B cell (primary cell): ENCODE results near the gene CARS2. TPM values are rescaled to one million over a fixed set of nuclear protein-coding genes. Genes with fewer than 3 reads are reported as not detected.

Experiments used
- ATAC-seq: fragments of 200-7000 bp; cut with Tn5 transposase; one replicate; pipeline ENCODE4 v1.10.0; 2021; ENCODE audit warnings: low read depth, mild to moderate bottlenecking, moderate number of reproducible peaks, moderate library complexity
- CTCF ChIA-PET: fragments of 350-600 bp; sonication (Branson Sonifier 250); formaldehyde crosslinking; loops from one replicate; lab custom pipeline; 2021; ENCODE audit warnings: antibody characterized with exemption, inconsistent platforms; lab: Charles Lee
- POLR2A ChIA-PET: fragments of 350-600 bp; sonication (Branson Sonifier 250); formaldehyde crosslinking; loops from one replicate; lab custom pipeline; 2021; ENCODE audit warnings: antibody characterized with exemption; lab: Charles Lee
- DNase-seq: peaks from one replicate; pipeline ENCODE4 v3.0.0; 2013
- H2AFZ ChIP-seq: 2 replicates; pipeline ENCODE4 v1.6.1; 2012; ENCODE audit warnings: mild to moderate bottlenecking, low read depth, low read length; ENCODE audit not compliant: insufficient read depth, poor library complexity, severe bottlenecking
- H3K27ac ChIP-seq, 2 donors: 1 replicate in 1 of 2; 2 replicates in 1 of 2; pipeline ENCODE4 v1.5.1; 2012 to 2013; ENCODE audit warnings: low read length in 2 of 2, mild to moderate bottlenecking in 2 of 2, moderate library complexity in 1 of 2
- H3K27me3 ChIP-seq, 4 experiments: fragments of 200-600 bp in 1 of 4; sonication (generic) in 1 of 4; replicated peaks in 1 of 4; 1 replicate in 2 of 4; 2 replicates in 2 of 4; pipeline versions ENCODE4 v1.6.1 to v1.7.0; 2013 to 2016; ENCODE audit warnings: low read length in 3 of 4, mild to moderate bottlenecking in 2 of 4, mixed read lengths in 1 of 4, moderate library complexity in 1 of 4; ENCODE audit not compliant: insufficient read depth in 4 of 4, control insufficient read depth in 3 of 4; ENCODE audit errors: control extremely low read depth in 1 of 4
- H3K36me3 ChIP-seq, 2 experiments: replicated peaks in 1 of 2; 1 replicate in 1 of 2; 2 replicates in 1 of 2; pipeline versions ENCODE4 v1.6.1 to v1.7.1; 2013; ENCODE audit warnings: low read length in 1 of 2; ENCODE audit not compliant: insufficient read depth in 2 of 2, control insufficient read depth in 1 of 2; ENCODE audit errors: control extremely low read depth in 1 of 2, extremely low read depth in 1 of 2
- H3K4me1 ChIP-seq, 2 donors: fragments of 200-600 bp in 1 of 2; sonication (generic) in 1 of 2; 1 replicate in 1 of 2; 2 replicates in 1 of 2; pipeline versions ENCODE4 v1.5.1 to v1.6.1; 2013 to 2017; ENCODE audit warnings: low read length in 2 of 2; ENCODE audit not compliant: control insufficient read depth in 2 of 2, insufficient read depth in 2 of 2
- H3K4me2 ChIP-seq: replicated peaks from 2 replicates; pipeline ENCODE3; 2012; ENCODE audit warnings: mild to moderate bottlenecking, low read depth, low read length; ENCODE audit not compliant: poor library complexity, severe bottlenecking
- H3K4me3 ChIP-seq, 5 experiments: fragments of 200-600 bp in 1 of 5; sonication (generic) in 1 of 5; 1 replicate in 3 of 5; 2 replicates in 2 of 5; pipeline versions ENCODE4 v1.5.1 to v1.7.0; 2011 to 2016; ENCODE audit warnings: low read length in 4 of 5, mild to moderate bottlenecking in 4 of 5, low read depth in 2 of 5, control low read depth in 1 of 5, moderate library complexity in 1 of 5; ENCODE audit not compliant: insufficient read depth in 1 of 5; ENCODE audit errors: control extremely low read depth in 1 of 5, extremely low read depth in 1 of 5
- H3K79me2 ChIP-seq: fragments of 200-600 bp; sonication (generic); one replicate; pipeline ENCODE4 v1.6.0; 2016; ENCODE audit warnings: low read length; ENCODE audit not compliant: control insufficient read depth, insufficient read depth
- H3K9ac ChIP-seq: fragments of 200-600 bp; sonication (generic); 2 replicates; pipeline ENCODE4 v1.6.1; 2017; ENCODE audit warnings: mild to moderate bottlenecking, low read length, moderate library complexity
- H3K9me3 ChIP-seq, 3 donors: one replicate each; pipeline versions ENCODE4 v1.6.1 to v1.7.1; 2013; ENCODE audit warnings: low read length in 2 of 3; ENCODE audit not compliant: control insufficient read depth in 2 of 3, insufficient read depth in 1 of 3; ENCODE audit errors: control extremely low read depth in 1 of 3
- H4K20me1 ChIP-seq: 2 replicates; pipeline ENCODE4 v1.6.0; 2012; ENCODE audit warnings: mild to moderate bottlenecking, low read length; ENCODE audit not compliant: insufficient read depth, control insufficient read depth, poor library complexity, severe bottlenecking
- H3K27ac Mint-ChIP-seq: one replicate; pipeline ENCODE4 v1.8.0; 2021; ENCODE audit warnings: mixed read lengths
- H3K27me3 Mint-ChIP-seq: one replicate; pipeline ENCODE4 v1.8.0; 2021; ENCODE audit warnings: mixed read lengths
- H3K4me1 Mint-ChIP-seq: one replicate; pipeline ENCODE4 v1.8.0; 2021; ENCODE audit warnings: mixed read lengths
- H3K4me3 Mint-ChIP-seq: one replicate; pipeline ENCODE4 v1.8.0; 2021; ENCODE audit warnings: mixed read lengths
- H3K9me3 Mint-ChIP-seq: one replicate; pipeline ENCODE4 v1.8.0; 2022; ENCODE audit warnings: mixed read lengths; ENCODE audit not compliant: insufficient read depth
- EZH2 ChIP-seq: IDR thresholded peaks from 2 replicates; pipeline ENCODE4 v1.6.1; 2012; ENCODE audit warnings: borderline replicate concordance, low read depth, mild to moderate bottlenecking, moderate library complexity, low read length; ENCODE audit not compliant: insufficient read depth, poor library complexity, severe bottlenecking
- WGBS: methylation state at CpG from one replicate; pipeline ENCODE4 v1.1.5; 2013; ENCODE audit warnings: missing lambda C conversion rate; ENCODE audit not compliant: insufficient coverage; 5-methylcytosine and 5-hydroxymethylcytosine counted together
- intact Hi-C: fragments of 100-400 bp; cut with micrococcal nuclease; formaldehyde crosslinking; loops from one replicate; pipeline ENCODE4 v1.10.0; 2022
- polyA plus RNA-seq: library from polyadenylated mRNA; depleted of rRNA; stranded (reverse); fragments of >200 nt; gene quantifications from 2 replicates; pipeline ENCODE4 v1.2.3, GENCODE V29; 2012
- total RNA-seq, 2 donors: library from RNA; stranded (reverse); fragments of 120-200 nt in 1 of 2; gene quantifications; 1 replicate in 1 of 2; 2 replicates in 1 of 2; pipeline versions ENCODE4 v1.2.3 to v1.2.4, GENCODE V29; 2013 to 2022
- TF ChIP-seq, protein P1 (sequence below): fragments of 200-600 bp; IDR thresholded peaks from one replicate; pipeline ENCODE4 v1.8.0; 2022; ENCODE audit warnings: antibody characterized with exemption, mild to moderate bottlenecking

CARS2 gene
- total and polyA plus RNA-seq, 2 donors (not counting 1 experiment from before 2014, with no cell fraction given) = 154 to 188 TPM

DNA sequence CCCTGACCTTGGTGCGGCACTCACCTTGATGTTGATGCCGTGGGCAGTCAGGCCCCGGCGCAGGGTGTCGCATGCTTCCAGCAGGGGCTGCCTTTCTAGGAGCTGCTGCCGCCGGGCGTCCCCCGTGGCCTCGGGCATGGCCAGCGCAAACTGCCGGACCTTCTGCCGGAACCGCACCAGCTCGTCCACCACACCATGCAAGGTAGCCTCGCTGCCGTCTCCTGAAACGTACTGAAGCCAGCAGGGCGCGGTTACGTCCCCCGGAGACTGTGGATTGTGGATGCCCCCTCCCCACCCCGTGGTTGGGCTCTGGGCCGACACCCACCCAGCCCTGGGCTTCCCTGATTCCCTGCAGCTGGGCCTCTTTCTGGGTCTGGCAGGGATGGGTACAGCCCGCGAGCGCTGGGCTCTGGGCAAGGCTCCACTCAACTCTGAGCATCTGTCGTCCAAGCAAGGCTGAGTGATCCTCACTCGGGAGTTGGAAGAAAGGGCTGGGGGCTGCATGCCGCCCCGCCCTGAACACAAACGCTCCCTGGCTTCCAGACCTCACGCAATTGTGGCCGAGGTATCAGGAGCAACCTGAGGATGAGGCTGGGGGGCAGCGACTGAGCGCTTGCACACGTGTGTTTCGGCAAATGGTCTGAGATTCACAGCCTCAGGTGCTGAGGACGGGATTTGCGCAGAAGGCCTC is 63.5 kb downstream of the CARS2 start:
- H3K27me3 Mint-ChIP-seq = no peaks in the 10 kb centered on the region
- WGBS = 97% methylated on average over 39 of the region's 40 CpGs
- Histone ChIP-seq H3K4me1 (peaks cover 14 to 18% of the 10 kb centered on the region in 2 donors), H3K79me2 (peaks cover 14% of the 10 kb centered on the region), H3K27me3 (no peaks in the 10 kb centered on the region), H3K9me3 (no peaks in the 10 kb centered on the region), H3K27ac (no peak overlapping the region), H3K36me3 (peaks cover 0 to 70% of the 10 kb centered on the region in 2 experiments), H3K9ac (no peak overlapping the region), H2AFZ (no peak overlapping the region), H3K4me3 (no peak overlapping the region), H3K4me2 (no peak overlapping the region), H4K20me1 (peaks cover 4% of the 10 kb centered on the region)
- intact Hi-C loops = loop anchor here (10.0 kb wide), 1 partner anchor 272 kb away; the partner anchor contains the start of gene ANKRD10
- peaks cover 13% of the 10 kb centered on the region for H3K4me1 Mint-ChIP-seq
- ChIA-PET POLR2A (no interaction called here), CTCF (interaction anchor here (2.3 to 6.2 kb wide), 2 partner anchors 174 to 187 kb away, joined by 8 to 64 read pairs; no protein-coding TSS in a partner anchor)
- DNase-seq (no peak), ATAC-seq (no peak)
- H3K4me3 Mint-ChIP-seq = no peak overlapping the region
- no peak for TF ChIP-seq EZH2
- TF ChIP-seq, protein P1, sequence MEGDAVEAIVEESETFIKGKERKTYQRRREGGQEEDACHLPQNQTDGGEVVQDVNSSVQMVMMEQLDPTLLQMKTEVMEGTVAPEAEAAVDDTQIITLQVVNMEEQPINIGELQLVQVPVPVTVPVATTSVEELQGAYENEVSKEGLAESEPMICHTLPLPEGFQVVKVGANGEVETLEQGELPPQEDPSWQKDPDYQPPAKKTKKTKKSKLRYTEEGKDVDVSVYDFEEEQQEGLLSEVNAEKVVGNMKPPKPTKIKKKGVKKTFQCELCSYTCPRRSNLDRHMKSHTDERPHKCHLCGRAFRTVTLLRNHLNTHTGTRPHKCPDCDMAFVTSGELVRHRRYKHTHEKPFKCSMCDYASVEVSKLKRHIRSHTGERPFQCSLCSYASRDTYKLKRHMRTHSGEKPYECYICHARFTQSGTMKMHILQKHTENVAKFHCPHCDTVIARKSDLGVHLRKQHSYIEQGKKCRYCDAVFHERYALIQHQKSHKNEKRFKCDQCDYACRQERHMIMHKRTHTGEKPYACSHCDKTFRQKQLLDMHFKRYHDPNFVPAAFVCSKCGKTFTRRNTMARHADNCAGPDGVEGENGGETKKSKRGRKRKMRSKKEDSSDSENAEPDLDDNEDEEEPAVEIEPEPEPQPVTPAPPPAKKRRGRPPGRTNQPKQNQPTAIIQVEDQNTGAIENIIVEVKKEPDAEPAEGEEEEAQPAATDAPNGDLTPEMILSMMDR = no peak
- H3K9me3 Mint-ChIP-seq = no peaks in the 10 kb centered on the region
- no peak overlapping the region for H3K27ac Mint-ChIP-seq
